ENCODE results near the gene ETV3.

GRCh38 chr1:157073944-157074685 lies 64.1 kb downstream of the ETV3 start:
- TF ChIP-seq POLR2AphosphoS5 (IDR thresholded peaks at IDR 0.05; ENCODE audit: low read depth, low read length) (no peak), FOXM1 (CRISPR knock-in tag; IDR thresholded peaks at IDR 0.05) (no peak), MEF2D (CRISPR knock-in tag; IDR thresholded peaks at IDR 0.05) (no peak), BRCA1 (CRISPR knock-in tag; IDR thresholded peaks at IDR 0.05) (no peak), IRF2 (CRISPR knock-in tag; IDR thresholded peaks at IDR 0.05) (peak; percentile 56; the same call in 1 of the 2 replicates), ZNF609 (CRISPR knock-in tag; IDR thresholded peaks at IDR 0.05; ENCODE audit: borderline replicate concordance) (no peak), MYNN (CRISPR knock-in tag; IDR thresholded peaks at IDR 0.05; ENCODE audit: low read depth) (no peak), RFX1 (IDR thresholded peaks at IDR 0.05) (no peak), KLF9 (CRISPR knock-in tag; IDR thresholded peaks at IDR 0.05; ENCODE audit: low read depth) (no peak), CTCF (CRISPR knock-in tag; IDR thresholded peaks at IDR 0.05) (peak; percentile 93), KDM4B (CRISPR knock-in tag; IDR thresholded peaks at IDR 0.05) (no peak), CREB1 (IDR thresholded peaks at IDR 0.05) (no peak), CREB1 (CRISPR knock-in tag; IDR thresholded peaks at IDR 0.05) (no peak)
